Measurements from ENCODE around the gene SHROOM3. TPM values are rescaled to one million over a fixed set of nuclear protein-coding genes. Genes with fewer than 3 reads are reported as not detected.

SHROOM3 gene
- total and polyA plus RNA-seq, 4 donors: 14.4 to 75.1 (median 47.3) TPM

- Histone ChIP-seq H3K27me3 (ENCODE audit: control insufficient read depth in 3 of 3, insufficient read depth in 3 of 3, low read length in 2 of 3) (no peaks in the 10 kb centered on the region), H3K4me1 (ENCODE audit: control insufficient read depth in 5 of 5, insufficient read depth in 5 of 5, low read length in 5 of 5) (peaks cover 0 to 31% (median 3%) of the 10 kb centered on the region in 5 donors), H3K4me3 (no peak overlapping the region), H3K9me3 (ENCODE audit: control insufficient read depth in 4 of 4, insufficient read depth in 3 of 4, low read length in 3 of 4) (no peaks in the 10 kb centered on the region), H3K36me3 (ENCODE audit: control insufficient read depth in 4 of 4, insufficient read depth in 4 of 4, low read length in 4 of 4) (no peaks in the 10 kb centered on the region), H3K27ac (ENCODE audit: low read depth in 1 of 2, low read length in 1 of 2) (no peak overlapping the region), H3K9ac (ENCODE audit: insufficient read depth in 1 of 2, low read length in 2 of 2) (no peak overlapping the region)
- DNase-seq (no peak), ATAC-seq (ENCODE audit: insufficient read depth, low FRiP score) (no peak)
- 69 to 71% methylated on average over 4 of the region's 4 CpGs for WGBS, 2 donors
- TF ChIP-seq CTCF (IDR thresholded peaks at IDR 0.05; ENCODE audit: control extremely low read depth, extremely low read depth): no peak
Observed at GRCh38 chr4:76499461-76499860, 64.4 kb downstream of the SHROOM3 start.

GRCh38 chr4:76502886-76503285 lies 67.9 kb downstream of the SHROOM3 start:
- ATAC-seq (ENCODE audit: insufficient read depth, low FRiP score) (no peak), DNase-seq (peak in 2 of 3 donors; percentile 55 to 68)
- H3K4me3 ChIP-seq: no peak overlapping the region
- H3K9me3 ChIP-seq (ENCODE audit: control insufficient read depth in 4 of 4, insufficient read depth in 3 of 4, low read length in 3 of 4): no peaks in the 10 kb centered on the region
- peaks cover 0 to 21% (median 0%) of the 10 kb centered on the region in 5 donors for H3K4me1 ChIP-seq (ENCODE audit: control insufficient read depth in 5 of 5, insufficient read depth in 5 of 5, low read length in 5 of 5)
- TF ChIP-seq CTCF (IDR thresholded peaks at IDR 0.05; ENCODE audit: control extremely low read depth, extremely low read depth): no peak
- H3K27ac ChIP-seq (ENCODE audit: low read depth in 1 of 2, low read length in 1 of 2): no peak overlapping the region
- no peaks in the 10 kb centered on the region for H3K36me3 ChIP-seq (ENCODE audit: control insufficient read depth in 4 of 4, insufficient read depth in 4 of 4, low read length in 4 of 4)
- H3K9ac ChIP-seq (ENCODE audit: insufficient read depth in 1 of 2, low read length in 2 of 2): no peak overlapping the region
- H3K27me3 ChIP-seq (ENCODE audit: control insufficient read depth in 3 of 3, insufficient read depth in 3 of 3, low read length in 2 of 3): no peaks in the 10 kb centered on the region
- 68 to 82% methylated on average over 1 of the region's 1 CpG for WGBS, 2 donors

DNA sequence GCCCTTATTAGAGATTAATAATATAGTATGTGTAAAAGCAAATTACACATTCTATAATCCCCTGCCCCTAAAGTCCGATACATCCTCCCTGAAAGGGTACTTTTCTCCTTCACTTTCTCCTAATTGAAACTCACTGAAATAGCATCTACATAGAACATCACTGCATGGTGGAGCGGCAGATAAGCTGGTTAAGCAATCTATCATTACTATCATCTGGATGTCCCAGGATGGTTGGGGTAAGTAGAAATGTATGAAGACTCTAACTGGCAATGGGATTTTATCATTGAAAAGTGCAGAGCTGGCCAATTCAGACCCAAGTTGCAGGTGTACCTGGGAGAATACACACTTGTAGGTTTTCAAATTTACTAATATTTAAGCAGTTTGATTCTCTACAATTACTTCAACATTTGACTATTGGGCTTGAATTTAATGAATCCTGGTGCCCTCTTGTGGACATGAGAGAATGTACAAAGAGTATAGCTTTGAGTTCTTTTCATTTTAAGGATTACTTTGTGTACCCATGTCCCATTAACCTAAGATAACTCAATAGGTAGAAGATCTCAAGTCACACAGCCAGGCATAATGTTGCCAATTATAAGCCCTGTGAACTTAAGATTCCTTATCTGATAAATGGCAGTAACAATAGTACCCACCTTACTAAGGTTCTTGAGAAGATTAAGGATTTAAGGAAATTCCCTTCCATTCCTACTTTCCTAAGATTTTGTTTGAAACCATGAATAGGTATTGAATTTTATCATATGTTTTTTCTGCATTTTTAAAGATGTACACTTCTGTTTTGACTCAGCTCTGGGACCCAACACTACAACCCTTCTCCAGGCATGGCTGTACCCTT lies 69.8 kb downstream of the SHROOM3 start:
- H3K27me3 ChIP-seq (ENCODE audit: control insufficient read depth in 3 of 3, insufficient read depth in 3 of 3, low read length in 2 of 3): peaks cover 0 to 2% (median 0%) of the 10 kb centered on the region in 3 donors
- no peak overlapping the region for H3K4me3 ChIP-seq
- DNase-seq: peak in 2 of 3 donors; percentile 75 to 76
- WGBS, 2 donors: 74 to 78% methylated on average over 2 of the region's 2 CpGs
- no peaks in the 10 kb centered on the region for H3K36me3 ChIP-seq (ENCODE audit: control insufficient read depth in 4 of 4, insufficient read depth in 4 of 4, low read length in 4 of 4)
- no peak for TF ChIP-seq CTCF (IDR thresholded peaks at IDR 0.05; ENCODE audit: control extremely low read depth, extremely low read depth)
- no peak for ATAC-seq (ENCODE audit: insufficient read depth, low FRiP score)
- no peak overlapping the region for H3K27ac ChIP-seq (ENCODE audit: low read depth in 1 of 2, low read length in 1 of 2)
- H3K4me1 ChIP-seq (ENCODE audit: control insufficient read depth in 5 of 5, insufficient read depth in 5 of 5, low read length in 5 of 5): peaks cover 0 to 3% (median 0%) of the 10 kb centered on the region in 5 donors
- H3K9me3 ChIP-seq (ENCODE audit: control insufficient read depth in 4 of 4, insufficient read depth in 3 of 4, low read length in 3 of 4): no peaks in the 10 kb centered on the region
- H3K9ac ChIP-seq (ENCODE audit: insufficient read depth in 1 of 2, low read length in 2 of 2): no peak overlapping the region
